22Rv1 (cell line): Measurements from ENCODE around the gene WWC2.

ENCODE experiments used
- ZFX ChIP-seq: fragments of 450-650 bp; IDR thresholded peaks from 2 replicates; pipeline ENCODE4 v1.6.1; 2017; ENCODE audit warnings: antibody characterized with exemption, borderline replicate concordance
- TF ChIP-seq, protein P1 (sequence below): fragments of 450-650 bp; IDR thresholded peaks from 2 replicates; pipeline ENCODE4 v1.5.1; 2017; ENCODE audit warnings: mild to moderate bottlenecking

DNA sequence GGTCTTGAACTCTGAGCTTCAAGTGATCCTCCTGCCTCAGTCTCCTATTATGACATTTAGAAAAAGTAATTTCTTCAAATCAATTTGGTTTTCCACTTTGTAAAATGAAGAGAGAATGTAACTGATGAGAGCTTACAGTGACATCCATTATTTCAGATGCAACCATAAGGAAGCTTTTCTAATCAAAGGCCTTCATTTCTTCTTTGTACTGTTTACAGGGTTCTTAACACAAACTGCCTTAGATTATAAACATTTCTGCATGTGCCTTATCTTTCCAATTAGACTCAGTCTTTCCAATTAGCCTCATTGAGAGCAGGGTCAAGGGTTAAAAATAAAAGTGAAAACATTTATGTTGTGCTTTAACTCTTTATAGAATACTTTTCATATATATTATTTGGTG is 71.8 kb downstream of the WWC2 start:
- TF ChIP-seq, protein P1, sequence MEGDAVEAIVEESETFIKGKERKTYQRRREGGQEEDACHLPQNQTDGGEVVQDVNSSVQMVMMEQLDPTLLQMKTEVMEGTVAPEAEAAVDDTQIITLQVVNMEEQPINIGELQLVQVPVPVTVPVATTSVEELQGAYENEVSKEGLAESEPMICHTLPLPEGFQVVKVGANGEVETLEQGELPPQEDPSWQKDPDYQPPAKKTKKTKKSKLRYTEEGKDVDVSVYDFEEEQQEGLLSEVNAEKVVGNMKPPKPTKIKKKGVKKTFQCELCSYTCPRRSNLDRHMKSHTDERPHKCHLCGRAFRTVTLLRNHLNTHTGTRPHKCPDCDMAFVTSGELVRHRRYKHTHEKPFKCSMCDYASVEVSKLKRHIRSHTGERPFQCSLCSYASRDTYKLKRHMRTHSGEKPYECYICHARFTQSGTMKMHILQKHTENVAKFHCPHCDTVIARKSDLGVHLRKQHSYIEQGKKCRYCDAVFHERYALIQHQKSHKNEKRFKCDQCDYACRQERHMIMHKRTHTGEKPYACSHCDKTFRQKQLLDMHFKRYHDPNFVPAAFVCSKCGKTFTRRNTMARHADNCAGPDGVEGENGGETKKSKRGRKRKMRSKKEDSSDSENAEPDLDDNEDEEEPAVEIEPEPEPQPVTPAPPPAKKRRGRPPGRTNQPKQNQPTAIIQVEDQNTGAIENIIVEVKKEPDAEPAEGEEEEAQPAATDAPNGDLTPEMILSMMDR = no peak
- no peak for TF ChIP-seq ZFX
